ENCODE results near the gene FHAD1.

Gene FHAD1

GRCh38 chr1:15445390-15446122 is 198.5 kb downstream of the FHAD1 start:
- DNase-seq: no peak

- DNase-seq: no peak
These were observed 199.2 kb downstream of the FHAD1 start for GRCh38 chr1:15446212-15446611.

All from NCI-H82 (cell line).